ENCODE results near the gene PRR18. TPM values are rescaled to one million over a fixed set of nuclear protein-coding genes. Genes with fewer than 3 reads are reported as not detected.

PRR18 gene
- total and polyA plus RNA-seq, 2 of the 8 experiments (the other 6 are each of a cell fraction or from before 2014, with no cell fraction given) = 0.08 to 0.19 TPM

DNA sequence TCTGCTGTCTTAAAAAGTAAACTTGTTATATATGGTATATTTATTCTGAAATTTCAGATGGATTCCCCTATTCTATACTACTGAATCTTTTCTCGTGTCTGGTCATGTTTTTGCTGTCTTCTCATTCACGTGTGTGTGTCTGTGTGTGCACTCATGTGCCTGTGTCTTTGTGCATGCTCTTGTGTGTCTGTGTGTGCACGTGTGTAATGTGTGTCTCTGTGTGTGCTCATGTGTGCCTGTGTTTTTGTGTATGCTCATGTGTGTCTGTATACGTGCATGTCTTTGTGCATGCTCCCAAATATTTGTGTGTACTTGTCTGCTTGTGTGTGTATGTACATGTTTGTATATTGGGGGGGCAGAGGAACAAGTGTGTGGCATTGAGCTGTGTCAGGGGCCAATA is 34.0 kb downstream of the PRR18 start:
- Histone ChIP-seq H2BK5ac (ENCODE audit: low read depth, low read length) (no peak overlapping the region), H3K79me1 (ENCODE audit: low read depth, low read length) (no peaks in the 10 kb centered on the region), H3K56ac (replicated peaks; ENCODE audit: insufficient read length, low read depth, low read length) (no peak overlapping the region), H2AK5ac (ENCODE audit: low read depth, low read length) (no peak overlapping the region), H3K27me3 (replicated peaks in 1 of 4; ENCODE audit: control insufficient read depth in 3 of 4, extremely low read depth in 1 of 4, insufficient read depth in 3 of 4, low read length in 3 of 4) (peaks cover 0 to 11% (median 8%) of the 10 kb centered on the region in 4 experiments; a peak in 6 of 7 replicates), H3K18ac (ENCODE audit: extremely low read depth, low read length) (no peak overlapping the region), H3K9ac (replicated peaks in 1 of 4; ENCODE audit: extremely low read depth in 1 of 4, low read depth in 3 of 4, low read length in 3 of 4) (no peak overlapping the region), H3K23me2 (ENCODE audit: low read depth, low read length) (no peaks in the 10 kb centered on the region), H2BK20ac (ENCODE audit: low read length) (no peak overlapping the region), H3K4ac (replicated peaks; ENCODE audit: insufficient read length, low read depth, low read length) (no peak overlapping the region), H2BK15ac (ENCODE audit: low read length) (no peak overlapping the region), H3K4me2 (ENCODE audit: insufficient read depth in 1 of 2, low read depth in 2 of 2, low read length in 2 of 2) (no peak overlapping the region), H3K79me2 (ENCODE audit: control insufficient read depth in 1 of 2, insufficient read depth in 2 of 2, low read length in 2 of 2) (no peaks in the 10 kb centered on the region; a peak in 1 of 4 replicates), H4K91ac (replicated peaks; ENCODE audit: insufficient read length, low read length) (no peak overlapping the region), H3K36me3 (ENCODE audit: control insufficient read depth in 2 of 4, insufficient read depth in 4 of 4, low read length in 3 of 4) (no peaks in the 10 kb centered on the region), H2BK12ac (ENCODE audit: low read depth, low read length) (no peak overlapping the region), H2AFZ (ENCODE audit: low read length) (no peak overlapping the region), H4K8ac (ENCODE audit: extremely low read depth, insufficient read depth, low read length) (no peak overlapping the region), H3K9me3 (ENCODE audit: insufficient read depth in 2 of 2, low read depth in 1 of 2, low read length in 1 of 2) (no peaks in the 10 kb centered on the region), H3K4me3 (ENCODE audit: extremely low read depth in 1 of 4, insufficient read depth in 2 of 4, low read depth in 3 of 4, low read length in 4 of 4) (no peak overlapping the region), H3K27ac (ENCODE audit: low read depth, low read length) (no peak overlapping the region), H3K4me1 (replicated peaks in 1 of 4; ENCODE audit: control insufficient read depth in 3 of 4, insufficient read depth in 4 of 4, low read length in 3 of 4) (no peaks in the 10 kb centered on the region), H4K20me1 (replicated peaks in 1 of 2; ENCODE audit: control insufficient read depth in 1 of 2, insufficient read depth in 2 of 2, low read length in 2 of 2) (no peaks in the 10 kb centered on the region), H3K14ac (ENCODE audit: insufficient read length) (no peak overlapping the region), H3K23ac (ENCODE audit: insufficient read length) (no peak overlapping the region), H4K5ac (ENCODE audit: insufficient read length, low read depth, low read length) (no peak overlapping the region), H2BK120ac (replicated peaks; ENCODE audit: low read depth, low read length) (no peak overlapping the region)
- WGBS, 2 experiments (ENCODE audit: extremely low coverage in 1 of 2, insufficient coverage in 1 of 2, insufficient read length in 1 of 2, insufficient replicate concordance in 2 of 2, low coverage in 1 of 2, low lambda C conversion rate in 2 of 2, missing lambda C conversion rate in 1 of 2) = 78% methylated on average over 4 of the region's 4 CpGs; no CpG with 5 or more reads in 1 of the 2 experiments
- ChIA-PET POLR2A (ENCODE audit: partially characterized antibody) (no interaction called here), CTCF (ENCODE audit: partially characterized antibody) (interaction anchor here (0.7 to 5.1 kb wide), 10 partner anchors 9 to 439 kb away, joined by 3 to 64 read pairs (median 4); no protein-coding TSS in a partner anchor)
- no peak for FAIRE-seq
- no peak for DNase-seq (ENCODE audit: low read depth in 1 of 2, low spot score in 2 of 2)
- no peak for TF ChIP-seq TCF12 (IDR thresholded peaks at IDR 0.05; ENCODE audit: low read depth, low read length)
- TF ChIP-seq NRF1 (IDR thresholded peaks at IDR 0.05; ENCODE audit: low read depth, low read length) = no peak
- no peak for TF ChIP-seq HDAC2 (IDR thresholded peaks at IDR 0.05; ENCODE audit: borderline replicate concordance in 1 of 2, low read depth in 2 of 2, low read length in 2 of 2)
- no peak for TF ChIP-seq RFX5 (IDR thresholded peaks at IDR 0.05; ENCODE audit: borderline replicate concordance, low read depth, low read length)
- no peak for TF ChIP-seq ZNF274 (IDR thresholded peaks at IDR 0.05; ENCODE audit: borderline replicate concordance, extremely low read depth, low read length)
- TF ChIP-seq CTBP2 (IDR thresholded peaks at IDR 0.05; ENCODE audit: borderline replicate concordance, insufficient read depth, insufficient read length, low read length) = no peak
- TF ChIP-seq CHD2 (IDR thresholded peaks at IDR 0.05; ENCODE audit: low read length) = no peak
- TF ChIP-seq NANOG (IDR thresholded peaks at IDR 0.05; ENCODE audit: insufficient read depth, low read depth, low read length, poor library complexity, severe bottlenecking) = no peak
- no peak for TF ChIP-seq SAP30 (IDR thresholded peaks at IDR 0.05; ENCODE audit: insufficient read depth, insufficient replicate concordance, low read length)
- TF ChIP-seq, protein P1, sequence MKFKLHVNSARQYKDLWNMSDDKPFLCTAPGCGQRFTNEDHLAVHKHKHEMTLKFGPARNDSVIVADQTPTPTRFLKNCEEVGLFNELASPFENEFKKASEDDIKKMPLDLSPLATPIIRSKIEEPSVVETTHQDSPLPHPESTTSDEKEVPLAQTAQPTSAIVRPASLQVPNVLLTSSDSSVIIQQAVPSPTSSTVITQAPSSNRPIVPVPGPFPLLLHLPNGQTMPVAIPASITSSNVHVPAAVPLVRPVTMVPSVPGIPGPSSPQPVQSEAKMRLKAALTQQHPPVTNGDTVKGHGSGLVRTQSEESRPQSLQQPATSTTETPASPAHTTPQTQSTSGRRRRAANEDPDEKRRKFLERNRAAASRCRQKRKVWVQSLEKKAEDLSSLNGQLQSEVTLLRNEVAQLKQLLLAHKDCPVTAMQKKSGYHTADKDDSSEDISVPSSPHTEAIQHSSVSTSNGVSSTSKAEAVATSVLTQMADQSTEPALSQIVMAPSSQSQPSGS (IDR thresholded peaks at IDR 0.05; ENCODE audit: low read length) = no peak
- no peak for TF ChIP-seq SP4 (IDR thresholded peaks at IDR 0.05; ENCODE audit: low read length)
- TF ChIP-seq GTF2F1 (IDR thresholded peaks at IDR 0.05; ENCODE audit: borderline replicate concordance, low read depth, low read length) = no peak

Data from H1 (cell line).